ENCODE data around the gene FRRS1.

- TF ChIP-seq CTCF (IDR thresholded peaks at IDR 0.05) (no peak), RAD21 (conservative IDR thresholded peaks at IDR 0.05 in 1 of 2, IDR thresholded peaks at IDR 0.05 in 1 of 2) (no peak), CHD2 (IDR thresholded peaks at IDR 0.05; ENCODE audit: low read length, partially characterized antibody) (no peak)
Measured at GRCh38 chr1:99763956-99764355, 2.5 kb downstream of the FRRS1 start.

Measured in A549 (cell line).